Fibroblast of gingiva (primary cell): ENCODE data around the gene HMGCR.
A peak's percentile ranks its signal among the peaks of the same experiment; 100 is the strongest.
"Not testable (repeated sequence)": the region's sequence is repeated elsewhere in the genome, so short reads cannot be mapped to it uniquely, and the experiment has no call there.

Experiments used
- DNase-seq: peaks from one replicate; pipeline ENCODE4 v3.0.0-alpha.2; 2011; ENCODE audit warnings: low read depth

HMGCR gene

DNA sequence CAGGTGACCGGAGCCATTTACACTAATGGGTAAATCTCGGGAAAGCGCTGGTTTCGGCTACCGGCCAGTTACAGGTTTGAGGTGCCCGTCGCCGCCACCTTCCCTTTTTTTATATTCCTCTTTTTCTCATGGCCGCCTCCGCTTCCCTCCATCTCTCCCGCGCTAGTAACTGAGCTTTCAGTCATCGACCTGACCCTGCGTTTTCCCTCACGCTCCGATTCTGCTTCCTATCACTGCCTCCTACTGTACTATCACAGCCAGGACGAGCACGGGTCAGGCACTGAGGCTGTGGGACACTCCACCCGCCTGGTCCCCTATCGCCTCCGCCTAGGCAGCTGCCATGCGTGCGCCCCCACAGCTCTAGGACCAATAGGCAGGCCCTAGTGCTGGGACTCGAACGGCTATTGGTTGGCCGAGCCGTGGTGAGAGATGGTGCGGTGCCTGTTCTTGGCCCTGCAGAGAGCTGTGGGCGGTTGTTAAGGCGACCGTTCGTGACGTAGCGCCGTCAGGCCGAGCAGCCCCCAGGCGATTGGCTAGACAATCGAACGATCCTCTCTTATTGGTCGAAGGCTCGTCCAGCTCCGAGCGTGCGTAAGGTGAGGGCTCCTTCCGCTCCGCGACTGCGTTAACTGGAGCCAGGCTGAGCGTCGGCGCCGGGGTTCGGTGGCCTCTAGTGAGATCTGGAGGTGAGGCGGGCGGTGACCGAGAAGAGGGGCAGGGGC, at the start of gene HMGCR:
Gene HMGCR, plus strand, starts transcription at position 606 of the 722 bp plus-strand sequence. CDS start 5,386 bp downstream, outside the sequence.
- DNase-seq: peak; percentile 100

DNA sequence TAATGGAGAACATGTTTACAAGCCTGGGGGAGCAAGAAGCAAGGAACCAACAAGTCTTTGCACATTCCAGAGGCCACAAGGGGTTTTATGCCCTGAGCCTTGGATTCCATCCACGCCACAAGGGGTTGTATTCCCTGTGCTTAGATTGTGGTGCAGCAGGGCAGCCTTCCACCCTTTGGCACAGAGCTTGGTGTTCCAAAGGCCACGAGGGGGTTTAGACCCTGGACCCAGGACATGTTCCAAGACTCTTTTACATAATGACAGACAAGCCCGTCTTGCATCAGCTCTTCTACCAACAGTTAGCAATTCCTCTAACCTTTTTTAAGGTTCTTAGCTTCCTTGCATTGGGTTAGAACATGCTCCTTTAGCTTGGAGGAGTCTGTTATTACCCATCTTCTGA, 45.2 kb upstream of the HMGCR start:
- not testable (repeated sequence) for DNase-seq

DNA sequence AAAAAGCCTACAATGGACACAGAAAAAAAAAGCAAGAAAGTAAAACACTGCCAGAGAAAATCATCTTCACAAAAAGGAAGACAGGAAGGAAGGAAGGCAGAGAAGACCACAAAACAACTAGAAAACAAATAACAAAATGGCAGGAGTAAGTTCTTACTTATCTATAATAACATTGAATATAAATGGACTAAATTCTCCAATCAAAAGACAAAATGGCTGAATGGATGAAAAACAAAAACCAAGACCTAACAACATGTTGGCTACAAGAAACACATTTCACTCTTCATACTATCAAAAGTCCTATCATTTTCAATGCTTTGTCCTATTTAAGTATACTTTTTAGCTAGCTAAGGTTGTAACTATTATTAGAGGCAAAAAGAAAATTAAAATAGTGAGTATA, 36.9 kb upstream of the HMGCR start:
- no peak for DNase-seq

DNA sequence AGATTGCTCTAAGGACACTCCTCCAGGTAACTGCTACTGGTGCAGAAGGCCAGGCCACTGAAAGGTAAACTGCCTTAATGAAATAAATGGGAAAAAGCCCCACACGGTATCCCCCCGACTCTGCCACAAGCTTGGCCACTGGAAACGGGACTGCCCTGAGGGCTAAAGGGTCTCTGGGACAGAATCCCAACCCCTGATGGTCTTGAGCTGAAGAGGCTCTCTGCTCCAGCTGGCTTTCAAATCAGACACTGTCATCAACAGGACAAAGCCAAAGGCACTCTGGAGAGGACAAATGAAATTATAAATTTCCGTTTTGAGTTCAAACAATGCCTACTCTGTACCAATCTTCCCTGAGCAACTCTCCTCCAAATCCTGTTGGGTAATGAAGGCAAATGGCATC, 33.6 kb upstream of the HMGCR start:
- DNase-seq: no peak

GRCh38 chr5:75304486-75304885, 32.5 kb upstream of the HMGCR start:
- DNase-seq: not testable (repeated sequence)

- DNase-seq: peak; percentile 79
Observed at GRCh38 chr5:75306746-75307145, 30.3 kb upstream of the HMGCR start.

DNA sequence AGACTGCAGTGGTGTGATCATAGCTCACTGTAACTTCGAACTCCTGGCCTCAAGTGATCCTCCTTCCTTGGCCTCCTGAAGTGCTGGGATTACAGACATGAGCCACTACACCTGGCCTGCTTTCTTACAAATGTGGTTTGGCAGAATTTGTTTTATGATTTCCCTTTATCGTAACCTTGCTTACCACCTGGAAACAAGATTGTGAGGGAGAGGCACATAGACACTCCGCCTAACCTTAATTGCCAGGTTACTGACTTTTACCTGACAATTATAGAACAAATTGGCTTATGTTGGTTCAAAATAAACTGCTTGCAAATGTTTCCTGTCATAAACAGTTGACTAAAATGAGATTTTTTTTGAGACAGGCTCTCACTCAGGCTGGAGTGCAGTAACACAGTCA, 26.8 kb upstream of the HMGCR start:
- DNase-seq: no peak

GRCh38 chr5:75319148-75319547, 17.9 kb upstream of the HMGCR start:
- DNase-seq: not testable (repeated sequence)

GRCh38 chr5:75319638-75320037, 17.4 kb upstream of the HMGCR start:
- peak; percentile 6 for DNase-seq

DNA sequence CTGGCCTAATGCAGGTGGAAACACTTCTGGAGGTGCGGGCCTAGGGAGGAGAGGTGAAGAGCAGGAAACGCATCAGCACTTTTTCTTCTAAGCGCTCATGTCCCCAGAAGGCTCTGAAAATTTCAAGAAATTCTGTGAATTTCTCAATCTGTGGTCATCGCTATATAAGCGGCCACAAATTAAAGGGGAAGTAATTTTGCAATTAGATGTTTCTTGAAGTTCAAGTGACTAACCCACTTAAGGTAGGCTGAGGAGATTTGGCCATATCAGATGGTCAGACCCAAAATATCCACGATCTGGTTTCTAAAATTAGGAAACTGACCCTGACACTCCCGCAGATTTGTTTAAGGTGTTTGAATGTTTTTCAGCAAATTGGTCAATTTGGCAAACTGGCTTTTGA, 16.6 kb upstream of the HMGCR start:
- DNase-seq: no peak

- DNase-seq: no peak
Observed at GRCh38 chr5:75322066-75322465, 15.0 kb upstream of the HMGCR start.

- DNase-seq: no peak
Observed at GRCh38 chr5:75324791-75325190, 12.2 kb upstream of the HMGCR start.

DNA sequence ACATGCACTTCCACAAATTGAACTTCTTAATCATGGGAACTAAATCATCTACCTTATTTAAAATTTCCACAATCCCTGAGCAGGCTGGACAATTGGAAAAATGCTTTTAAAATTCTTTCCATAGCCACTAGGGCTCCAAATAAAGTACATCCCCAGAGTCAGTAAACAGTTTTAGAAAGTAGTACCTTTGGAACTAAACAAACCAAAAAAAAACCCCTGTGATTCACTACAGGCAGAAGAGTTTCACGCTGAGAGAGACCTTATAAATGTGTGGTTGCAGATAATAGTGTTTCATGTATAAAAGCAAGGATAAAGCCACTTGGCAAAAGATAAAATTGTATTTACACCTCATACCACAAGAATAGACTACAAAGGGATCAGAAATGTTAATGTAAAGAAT, 11.8 kb upstream of the HMGCR start:
- no peak for DNase-seq

DNA sequence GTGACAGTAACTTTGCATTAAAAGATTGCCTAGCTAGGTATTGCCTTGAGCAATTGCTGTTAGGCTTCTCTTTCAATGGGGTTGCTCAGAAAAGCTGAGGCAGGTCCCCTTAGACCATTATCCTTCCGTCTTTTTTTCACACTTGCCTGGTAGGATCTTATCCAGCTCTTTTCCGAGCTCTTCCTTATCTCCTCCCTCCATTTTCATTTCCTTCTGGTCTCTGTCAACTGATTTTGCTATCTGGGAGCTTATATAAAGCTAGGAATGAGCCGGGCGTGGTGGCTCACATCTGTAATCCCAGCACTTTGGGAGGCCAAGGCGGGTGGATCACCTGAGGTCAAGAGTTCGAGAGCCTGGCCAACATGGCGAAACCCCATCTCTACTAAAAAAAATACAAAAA, 6.6 kb upstream of the HMGCR start:
- no peak for DNase-seq

DNA sequence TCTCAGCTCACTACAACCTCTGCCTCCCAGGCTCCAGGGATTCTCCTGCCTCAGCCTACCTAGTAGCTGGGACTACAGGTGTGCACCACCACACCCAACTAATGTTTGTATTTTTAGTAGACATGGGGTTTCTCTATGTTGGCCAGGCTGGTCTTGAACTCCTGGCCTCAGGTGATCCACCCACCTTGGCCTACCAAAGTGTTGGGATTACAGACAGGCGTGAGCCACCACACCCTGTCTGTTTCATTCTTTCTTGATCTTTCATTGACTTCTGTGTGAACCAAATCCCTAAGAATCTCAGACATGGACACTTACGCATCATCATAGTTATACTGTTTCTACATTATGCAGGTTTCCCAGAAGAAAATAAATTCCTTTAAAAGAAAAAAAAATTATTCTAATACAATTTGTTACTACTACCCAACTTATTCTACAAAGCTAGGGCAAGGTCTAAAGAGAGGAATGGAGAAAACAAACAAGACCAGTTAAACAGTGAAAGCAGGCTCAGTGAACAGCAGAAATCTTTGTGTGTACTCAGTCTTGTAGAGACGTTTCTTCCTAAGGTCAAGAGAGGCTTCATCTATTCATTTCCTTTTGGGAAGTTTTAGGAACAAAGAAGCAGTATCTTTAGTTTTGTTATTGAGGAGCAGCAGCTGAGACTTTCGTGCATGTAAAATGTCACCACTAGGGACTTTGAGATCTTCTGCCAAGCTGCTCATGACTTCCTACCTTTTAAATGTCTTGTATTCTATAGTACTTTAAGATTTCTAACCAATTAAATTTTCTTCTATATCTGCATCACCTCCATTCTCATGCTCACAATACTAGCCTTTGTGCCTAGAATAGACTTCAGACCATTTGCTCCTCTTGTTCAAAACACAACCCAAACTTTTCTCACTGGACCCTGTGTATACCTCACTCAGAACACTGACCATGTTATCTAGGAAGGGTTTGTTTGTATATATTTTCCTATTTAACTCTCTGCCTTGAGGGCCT, 5.6 kb upstream of the HMGCR start:
- no peak for DNase-seq

DNA sequence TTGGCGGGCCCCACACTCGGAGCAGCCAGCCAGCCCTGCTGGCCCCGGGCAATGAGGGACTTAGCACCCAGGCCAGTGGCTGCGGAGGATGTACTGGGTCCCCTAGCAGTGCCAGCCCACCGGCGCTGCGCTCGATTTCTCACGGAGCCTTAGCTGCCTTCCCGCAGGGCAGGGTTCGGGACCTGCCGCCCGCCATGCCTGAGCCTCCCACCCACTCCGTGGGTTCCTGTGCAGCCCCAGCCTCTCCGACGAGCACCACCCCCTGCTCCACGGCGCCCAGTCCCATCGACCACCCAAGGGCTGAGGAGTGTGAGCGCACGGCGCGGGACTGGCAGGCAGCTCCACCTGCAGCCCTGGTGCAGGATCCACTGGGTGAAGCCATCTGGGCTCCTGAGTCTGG, 3.3 kb upstream of the HMGCR start:
- not testable (repeated sequence) for DNase-seq

GRCh38 chr5:75334413-75334812, 2.6 kb upstream of the HMGCR start:
- not testable (repeated sequence) for DNase-seq

DNA sequence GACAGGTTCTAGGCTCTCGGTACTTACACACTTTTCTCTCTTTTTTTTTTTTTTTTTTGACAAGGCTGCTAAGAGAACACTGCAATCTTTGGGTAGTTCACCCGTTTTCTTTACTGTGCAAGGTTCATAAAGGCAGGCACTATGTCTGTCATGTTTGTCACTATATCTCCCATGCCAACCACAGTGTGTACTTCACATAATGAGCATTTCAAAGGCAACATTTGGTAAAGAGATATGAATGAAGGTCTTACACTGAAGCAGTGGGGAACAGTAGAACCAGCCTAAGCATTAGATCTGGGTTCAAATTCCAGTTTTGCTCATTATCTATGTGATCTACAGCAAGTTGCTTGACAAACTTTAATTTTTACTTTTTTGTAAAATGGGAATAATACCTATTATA, 1.5 kb upstream of the HMGCR start:
- DNase-seq: no peak

- peak; percentile 87 for DNase-seq
Observed at GRCh38 chr5:75335952-75336614, 937 bp upstream of the HMGCR start.

DNA sequence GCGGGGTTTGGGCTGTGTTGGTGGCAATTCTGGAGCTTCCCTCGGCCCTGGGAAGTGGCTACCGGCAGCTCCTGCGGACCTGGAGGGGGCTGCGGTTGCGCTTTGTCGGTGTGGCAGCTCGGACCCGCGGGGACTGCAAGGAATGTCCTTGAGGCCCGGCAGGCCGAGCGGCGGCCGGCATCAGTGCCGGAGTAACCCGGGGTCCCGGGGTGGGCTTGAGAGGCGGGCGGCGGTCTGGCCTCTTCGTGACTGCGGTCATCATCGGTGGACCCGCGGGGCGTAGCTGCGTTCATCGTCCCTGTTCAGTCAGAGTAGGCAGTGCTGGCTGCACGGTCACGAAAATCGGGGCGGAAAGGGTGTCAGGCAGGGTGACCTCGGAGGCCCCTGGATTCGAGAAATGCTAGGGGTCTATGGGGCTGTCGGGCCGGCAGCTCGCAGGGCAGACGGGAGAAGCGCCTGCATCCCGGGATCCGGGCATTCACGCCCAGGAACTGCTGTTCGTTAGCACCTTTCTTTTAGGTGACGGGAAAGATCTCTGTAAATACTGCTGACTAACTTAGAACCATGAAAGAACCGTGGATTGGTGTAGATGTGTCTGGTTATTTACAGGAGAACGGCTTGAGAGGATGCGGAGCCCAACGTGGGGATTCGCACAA, 474 bp downstream of the HMGCR start:
- DNase-seq: no peak

GRCh38 chr5:75338408-75338807, 1.4 kb downstream of the HMGCR start:
- no peak for DNase-seq
